NCI-H345 treated with DMSO at 0.1 percent for 48 hours (cell line): ENCODE measurements around the gene SNX9.
A peak's percentile ranks its signal among the peaks of the same experiment; 100 is the strongest.
"Not testable (repeated sequence)": the region's sequence is repeated elsewhere in the genome, so short reads cannot be mapped to it uniquely, and the experiment has no call there.

ENCODE experiments used
- DNase-seq: peaks from one replicate; lab custom pipeline; 2025; ENCODE audit not compliant: unreplicated experiment; lab: John Stamatoyannopoulos, UW

Gene SNX9

DNA sequence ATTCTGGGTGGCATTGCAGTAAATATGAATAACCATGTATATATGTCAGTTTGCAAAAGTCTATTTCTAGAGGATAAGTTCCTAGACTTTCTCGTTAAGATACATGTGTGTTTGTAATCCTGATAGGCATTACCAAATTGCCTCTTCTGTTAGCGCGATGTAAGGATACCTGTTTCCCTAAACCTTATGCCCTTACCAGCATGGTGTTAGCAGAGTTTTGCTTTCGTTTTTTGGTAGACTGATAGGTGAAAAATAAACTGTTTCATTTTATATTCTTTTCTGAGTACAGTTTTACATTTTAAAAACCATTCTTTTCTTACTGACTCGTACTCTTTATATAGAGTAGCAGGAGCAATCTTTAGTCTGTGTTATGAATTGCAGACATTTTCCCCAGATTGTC is 32.3 kb downstream of the SNX9 start:
- no peak for DNase-seq

DNA sequence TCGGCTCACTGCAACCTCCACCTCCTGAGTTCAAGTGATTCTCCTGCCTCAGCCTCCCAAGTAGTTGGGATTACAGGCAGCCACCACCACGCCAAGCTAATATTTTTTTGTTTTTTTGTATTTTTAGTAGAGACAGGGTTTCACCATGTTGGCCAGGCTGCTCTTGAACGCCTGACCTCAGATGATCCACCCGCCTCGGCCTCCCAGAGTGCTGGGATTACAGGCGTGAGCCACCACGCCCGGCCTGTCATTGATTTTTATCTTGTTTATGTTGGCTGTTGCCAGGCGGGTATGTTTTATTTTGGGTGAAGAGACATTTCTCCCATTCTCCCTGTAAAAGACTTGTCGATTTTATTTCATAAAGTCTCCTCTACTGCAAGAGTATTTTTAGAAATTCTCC is 32.8 kb downstream of the SNX9 start:
- not testable (repeated sequence) for DNase-seq

DNA sequence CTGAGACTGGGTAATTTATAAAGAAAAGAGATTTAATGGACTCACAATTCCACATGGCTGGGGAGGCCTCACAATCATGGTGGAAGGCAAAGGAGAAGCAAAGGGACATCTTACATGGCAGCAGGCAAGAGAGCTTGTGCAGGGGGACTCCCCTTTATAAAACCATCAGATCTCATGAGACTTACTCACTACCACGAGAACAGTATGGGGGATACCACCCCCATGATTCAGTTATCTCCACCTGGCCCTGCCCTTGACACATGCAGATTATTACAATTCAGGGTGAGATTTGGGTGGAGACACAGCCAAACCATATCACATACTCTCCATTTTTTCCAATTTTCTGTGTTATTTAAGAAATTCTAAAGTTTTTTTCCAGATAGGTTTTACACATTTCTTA is 35.6 kb downstream of the SNX9 start:
- not testable (repeated sequence) for DNase-seq

DNA sequence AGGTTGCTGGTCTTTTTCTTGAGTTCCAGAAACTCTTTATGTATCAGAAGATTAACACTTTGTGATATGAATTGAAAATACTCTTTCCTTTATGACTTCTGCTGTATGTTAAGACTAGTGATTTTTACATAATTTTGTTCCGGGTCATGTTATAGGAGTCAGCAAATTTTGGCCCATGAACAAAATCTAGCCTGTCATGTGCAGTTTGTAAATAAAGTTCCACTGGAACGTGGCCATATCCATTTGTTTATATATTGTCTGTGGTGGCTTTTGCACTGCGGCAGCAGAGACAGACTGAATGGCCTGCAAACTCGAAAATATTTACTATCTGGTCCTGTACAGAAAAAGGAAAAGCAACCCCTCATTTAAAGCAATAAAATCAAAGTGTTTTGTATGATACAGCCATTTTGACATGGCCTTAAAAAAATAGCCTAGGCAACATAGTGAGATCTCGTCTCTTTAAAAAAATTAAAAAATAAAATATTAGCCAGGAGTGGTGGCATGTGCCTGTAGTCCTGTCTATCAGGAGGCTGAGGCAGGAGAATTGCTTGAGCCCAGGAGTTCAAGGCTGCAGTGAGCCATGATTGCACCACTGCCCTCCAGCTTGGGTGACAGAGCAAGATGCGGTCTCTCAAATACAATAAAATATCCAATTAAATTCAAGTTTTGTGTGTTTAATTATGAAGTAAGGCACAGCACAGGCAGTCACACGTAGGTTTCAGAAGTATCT is 36.9 kb downstream of the SNX9 start:
- DNase-seq, result no peak

DNA sequence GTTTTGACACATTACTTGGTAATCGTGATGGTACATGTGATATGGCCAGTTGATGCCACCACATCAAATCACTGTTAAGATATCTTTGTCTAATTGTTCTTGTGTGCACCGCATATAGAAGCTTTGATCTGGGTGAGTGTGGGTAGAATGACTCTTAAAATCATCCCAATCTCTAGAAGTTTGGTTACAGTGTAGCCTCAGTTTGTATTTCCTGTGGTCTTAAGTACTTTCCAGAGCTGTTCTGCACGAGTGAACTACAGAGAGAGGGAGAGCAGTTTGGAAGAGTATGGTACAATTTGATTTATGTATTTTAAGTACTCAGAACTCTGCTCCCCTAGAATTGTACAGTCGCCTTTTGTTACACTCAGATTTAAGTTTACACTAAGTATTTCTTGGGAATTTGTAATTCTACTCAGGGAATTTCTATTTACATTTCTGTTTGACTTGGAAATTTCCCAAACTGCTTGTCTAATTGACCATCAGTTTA is 37.5 kb downstream of the SNX9 start:
- no peak for DNase-seq

DNA sequence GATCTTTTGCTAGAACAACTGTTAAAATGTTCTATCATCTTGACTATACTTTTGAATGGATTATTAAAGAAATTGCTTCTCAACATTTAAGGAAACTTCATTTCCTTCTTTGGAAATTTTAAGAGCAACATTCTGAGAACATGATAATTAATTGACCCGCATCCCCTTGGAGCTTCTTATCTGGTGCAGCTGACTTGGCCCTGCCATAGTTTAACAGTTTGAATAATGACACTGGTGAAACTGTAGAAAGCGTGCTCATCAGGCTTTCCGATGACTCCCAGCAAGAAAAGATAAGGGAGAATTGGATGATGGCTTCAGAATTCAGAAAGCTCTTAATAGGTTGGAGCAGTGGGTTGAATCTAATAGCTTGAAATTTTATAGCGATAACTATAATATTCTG is 38.1 kb downstream of the SNX9 start:
- no peak for DNase-seq

DNA sequence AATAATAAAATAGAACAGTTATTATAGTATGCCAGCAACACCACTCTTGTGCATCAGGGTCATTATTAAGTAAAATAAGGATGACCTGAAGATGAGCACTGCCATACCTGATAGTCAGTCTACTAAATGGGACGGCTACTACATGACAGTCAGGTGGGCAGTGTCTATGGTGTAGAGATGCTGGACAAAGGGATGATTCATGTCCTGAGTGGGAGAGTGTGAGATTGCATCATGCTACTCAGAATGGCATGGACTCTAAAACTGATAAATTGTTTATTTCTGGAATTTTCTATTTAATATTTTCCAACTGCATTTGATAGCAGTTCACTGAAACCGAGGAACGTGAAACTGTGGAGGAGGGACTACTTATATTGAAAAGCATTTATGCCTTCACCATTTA is 38.8 kb downstream of the SNX9 start:
- DNase-seq, result no peak

DNA sequence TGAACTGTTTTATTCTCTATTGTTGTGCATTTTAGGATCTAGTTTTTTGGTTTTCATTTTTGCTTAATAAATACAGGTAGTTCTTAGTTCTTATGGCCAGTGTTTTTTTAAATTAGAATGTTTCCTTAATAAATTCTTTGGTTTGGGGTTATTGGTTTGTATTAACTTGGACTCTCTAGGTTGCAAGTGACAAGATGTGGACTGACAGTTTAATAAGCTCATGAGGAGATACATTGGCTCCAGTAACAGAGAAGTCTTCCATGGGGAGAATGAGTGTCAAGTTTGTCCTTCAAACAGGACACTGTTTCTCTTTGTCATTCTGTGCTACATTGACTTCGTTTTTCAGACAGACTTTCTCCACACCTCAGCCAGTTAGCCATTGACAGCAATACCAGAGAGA is 39.7 kb downstream of the SNX9 start:
- DNase-seq, result no peak

DNA sequence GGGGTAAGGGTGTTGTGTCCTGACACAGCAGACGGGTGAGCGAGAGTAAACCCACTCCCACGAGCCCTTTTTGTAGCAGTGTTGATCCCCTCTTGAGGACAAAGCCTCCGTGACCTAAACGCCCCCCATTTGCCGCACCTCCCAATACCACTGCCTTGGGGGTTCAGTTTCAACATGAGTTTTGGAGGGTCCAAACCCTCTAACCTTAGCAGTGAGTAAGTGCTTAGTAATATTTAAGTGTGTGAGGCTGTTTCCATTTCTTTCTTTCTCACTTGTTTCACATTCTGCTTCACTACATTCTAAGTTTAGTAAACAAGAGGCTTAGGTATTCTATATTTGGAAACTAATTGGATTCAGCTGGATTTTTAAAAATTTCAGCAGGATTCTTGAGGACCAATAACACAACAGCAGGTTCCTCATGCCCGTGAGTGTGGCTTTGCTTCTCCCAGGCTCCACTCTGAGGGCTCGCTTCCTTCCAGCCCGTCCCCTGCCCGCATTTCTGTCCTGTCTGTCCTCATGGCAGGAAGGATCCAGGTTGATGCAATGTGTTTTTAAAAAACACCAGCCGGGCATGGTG is 41.2 kb downstream of the SNX9 start:
- DNase-seq, result no peak

DNA sequence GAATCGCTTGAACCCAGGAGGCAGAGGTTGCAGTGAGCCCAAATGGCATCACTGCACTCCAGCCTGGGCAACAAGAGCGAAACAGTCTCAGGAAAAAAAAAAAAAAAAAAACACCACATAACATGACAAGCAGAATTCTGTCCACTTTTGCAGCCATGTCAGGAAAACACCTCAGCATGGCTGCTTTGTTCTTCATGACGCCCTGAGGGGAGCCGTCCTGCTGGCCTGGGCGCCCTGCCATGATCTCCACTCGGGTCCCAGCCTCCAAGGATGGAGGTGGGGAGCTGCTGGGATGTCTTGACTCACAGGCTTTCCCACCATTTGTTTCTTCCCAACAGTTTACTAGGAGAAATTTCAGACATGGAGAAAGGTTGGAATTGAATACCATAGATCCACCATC is 42.2 kb downstream of the SNX9 start:
- no peak for DNase-seq

DNA sequence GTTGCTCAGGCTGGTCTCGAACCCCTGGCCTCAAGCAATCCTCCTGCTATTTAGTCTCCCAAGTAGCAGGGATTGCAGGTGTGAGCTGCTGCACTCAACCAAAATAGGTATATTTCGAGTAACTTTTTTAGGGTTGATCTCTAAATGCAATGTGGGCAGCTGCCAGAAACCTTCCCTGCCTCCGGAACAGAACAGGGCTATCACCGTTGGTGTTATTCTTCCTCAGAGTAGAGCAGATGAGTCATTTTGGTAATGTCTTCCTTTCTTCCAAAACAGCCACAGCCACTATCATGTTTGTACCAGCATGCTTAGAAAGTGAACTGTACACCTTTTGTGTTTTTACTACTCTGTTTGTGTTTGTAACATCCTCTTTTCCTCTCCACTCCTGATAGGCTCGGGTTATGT is 44.1 kb downstream of the SNX9 start:
- no peak for DNase-seq

DNA sequence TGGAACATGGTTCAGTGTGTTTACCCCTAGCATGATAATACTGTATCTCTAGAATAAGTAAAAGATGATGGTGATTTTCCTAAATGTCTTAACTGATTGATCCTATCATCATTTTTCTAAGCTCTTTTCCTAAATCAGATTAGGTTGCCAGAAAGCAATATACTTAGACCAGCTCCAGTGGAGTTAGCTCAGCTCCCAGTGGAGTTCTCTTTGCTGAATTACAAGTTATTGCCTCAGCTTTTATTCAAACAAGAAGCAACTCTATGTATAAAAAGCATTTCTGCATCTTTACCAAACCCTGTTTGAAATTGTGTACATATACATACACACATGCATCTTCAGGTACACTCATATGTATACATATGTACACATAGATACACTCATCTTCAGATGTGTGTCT is 44.9 kb downstream of the SNX9 start:
- no peak for DNase-seq

DNA sequence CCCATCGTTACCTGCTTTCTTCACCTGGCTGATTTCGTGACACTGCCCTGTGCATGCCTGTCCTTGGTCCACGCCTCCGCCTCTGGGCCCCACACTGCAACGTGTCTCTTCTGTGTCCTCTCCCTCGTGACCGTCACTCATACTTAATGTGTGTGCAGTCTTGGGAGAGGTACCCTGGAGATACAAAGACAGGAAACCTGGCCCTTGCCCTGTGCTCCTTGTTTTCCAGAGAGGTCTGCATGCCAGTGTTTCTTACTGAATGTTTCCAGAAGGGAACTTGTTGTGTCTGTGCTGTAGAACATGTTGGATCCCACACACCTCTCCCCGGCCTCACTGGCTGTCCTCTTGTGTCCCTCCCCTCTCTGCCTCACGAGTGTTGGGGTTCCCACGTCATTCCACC is 45.8 kb downstream of the SNX9 start:
- no peak for DNase-seq

DNA sequence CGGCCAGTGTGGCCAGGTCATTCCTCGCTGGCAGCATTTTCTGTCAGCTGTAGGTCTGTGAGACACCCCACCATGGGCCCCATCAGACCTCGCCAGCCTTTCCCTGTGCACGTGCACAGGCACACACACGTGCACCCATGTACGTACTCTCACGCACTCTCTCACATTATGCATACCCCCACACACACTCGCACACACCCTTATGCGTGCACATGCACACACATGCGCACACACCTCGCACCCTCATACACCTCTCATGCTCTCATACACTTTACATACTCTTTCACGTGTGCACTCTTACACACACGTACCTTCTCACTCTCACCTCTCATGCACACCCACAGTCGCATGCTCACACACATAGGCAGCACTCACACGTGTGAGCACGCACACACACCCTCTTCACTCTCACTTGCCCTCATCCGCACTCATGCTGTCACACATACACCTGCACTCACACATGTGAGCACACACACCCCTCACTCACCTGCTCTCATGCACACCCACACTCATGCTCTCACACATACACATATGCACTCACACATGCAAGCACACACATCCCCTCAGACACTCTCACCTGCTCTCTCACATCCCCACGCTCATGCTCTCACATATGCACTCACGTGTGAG is 46.7 kb downstream of the SNX9 start:
- no peak for DNase-seq

DNA sequence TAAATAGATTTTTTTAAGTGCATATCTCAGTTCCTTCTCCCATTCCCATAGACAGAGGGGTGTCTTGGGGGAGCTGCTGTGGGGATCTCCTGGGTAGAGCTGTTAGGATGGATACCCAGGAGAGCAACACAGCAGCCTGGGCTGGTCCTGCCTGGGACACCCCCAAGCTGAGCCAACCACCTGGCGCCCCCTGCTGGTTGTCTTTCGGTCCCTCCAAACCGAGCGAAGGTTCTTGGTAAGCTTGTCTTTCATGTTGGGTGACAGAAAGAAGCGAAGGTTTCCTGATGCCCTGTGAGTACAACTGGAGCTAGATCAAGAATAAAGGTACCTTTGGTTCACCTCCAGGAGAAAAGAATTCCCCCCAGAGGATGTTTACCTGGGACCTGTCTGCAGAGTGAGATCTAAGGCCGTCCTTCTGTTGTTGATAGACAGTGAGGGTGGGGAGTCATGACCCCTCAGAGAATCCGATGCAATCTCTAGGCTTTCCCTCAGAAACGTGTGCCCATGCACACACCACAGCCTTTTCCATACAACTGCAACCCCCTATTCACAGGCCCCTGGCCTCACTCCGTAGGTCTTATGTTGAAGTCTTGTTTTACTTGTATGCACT is 50.8 kb downstream of the SNX9 start:
- peak; percentile 39 for DNase-seq

DNA sequence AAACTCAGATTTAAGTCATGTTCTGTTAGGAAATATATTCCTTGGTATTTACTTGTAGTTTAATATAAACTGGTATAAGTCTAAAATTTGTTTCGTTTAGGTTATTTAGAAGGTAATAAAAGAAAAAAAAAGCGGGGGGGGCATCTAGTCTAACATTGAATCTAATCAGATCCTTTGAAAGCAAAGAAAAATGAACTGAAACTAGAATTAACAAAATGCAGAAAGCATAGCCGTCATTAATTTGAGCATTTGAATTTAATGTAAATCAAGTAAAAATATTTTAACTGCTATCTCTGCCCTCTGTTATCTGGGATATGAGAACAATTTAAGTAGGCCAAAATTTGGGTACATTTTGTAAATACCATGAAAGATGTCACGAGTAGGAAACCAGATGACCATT is 54.1 kb downstream of the SNX9 start:
- no peak for DNase-seq

DNA sequence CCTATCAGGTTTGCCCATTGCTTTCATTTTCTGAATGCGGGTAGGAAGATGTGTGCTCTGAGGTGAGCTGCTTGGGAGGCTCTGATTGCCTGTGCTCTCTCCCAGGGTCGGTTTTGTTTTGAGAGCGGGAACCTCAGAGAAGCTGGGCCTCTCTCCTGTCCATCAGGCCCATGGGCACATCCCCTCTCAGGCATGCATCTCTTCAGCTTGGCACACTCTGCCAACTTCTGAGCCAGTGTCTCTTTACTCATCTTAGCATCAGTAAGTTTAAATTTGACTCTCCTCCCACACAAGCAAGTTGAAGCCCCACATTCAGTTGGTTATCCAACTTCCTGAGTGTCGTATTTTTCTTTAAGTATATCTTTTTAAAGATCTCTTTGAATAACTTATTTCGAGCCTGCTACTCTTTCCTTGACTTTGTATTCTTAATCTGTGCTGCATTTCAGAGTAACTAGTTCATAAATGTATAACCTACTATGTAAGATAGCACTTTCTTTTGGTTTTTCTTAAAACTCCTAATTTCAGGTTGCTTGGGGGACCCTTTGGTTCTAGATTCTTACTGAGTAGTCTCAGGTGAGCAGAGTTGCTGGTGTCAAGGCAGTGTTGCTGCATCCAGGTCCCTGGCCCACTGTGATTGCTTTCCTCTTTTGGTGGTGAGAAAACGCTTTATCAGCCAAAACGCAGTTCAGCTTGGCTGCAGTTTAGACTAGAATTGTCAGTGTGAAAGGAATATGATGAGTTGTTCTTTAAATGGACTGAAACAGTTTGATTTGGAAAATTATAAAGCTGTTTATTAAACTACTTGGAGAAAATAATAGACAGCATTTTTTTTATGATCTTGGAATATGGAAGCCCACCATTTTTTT is 54.8 kb downstream of the SNX9 start:
- DNase-seq, result no peak

DNA sequence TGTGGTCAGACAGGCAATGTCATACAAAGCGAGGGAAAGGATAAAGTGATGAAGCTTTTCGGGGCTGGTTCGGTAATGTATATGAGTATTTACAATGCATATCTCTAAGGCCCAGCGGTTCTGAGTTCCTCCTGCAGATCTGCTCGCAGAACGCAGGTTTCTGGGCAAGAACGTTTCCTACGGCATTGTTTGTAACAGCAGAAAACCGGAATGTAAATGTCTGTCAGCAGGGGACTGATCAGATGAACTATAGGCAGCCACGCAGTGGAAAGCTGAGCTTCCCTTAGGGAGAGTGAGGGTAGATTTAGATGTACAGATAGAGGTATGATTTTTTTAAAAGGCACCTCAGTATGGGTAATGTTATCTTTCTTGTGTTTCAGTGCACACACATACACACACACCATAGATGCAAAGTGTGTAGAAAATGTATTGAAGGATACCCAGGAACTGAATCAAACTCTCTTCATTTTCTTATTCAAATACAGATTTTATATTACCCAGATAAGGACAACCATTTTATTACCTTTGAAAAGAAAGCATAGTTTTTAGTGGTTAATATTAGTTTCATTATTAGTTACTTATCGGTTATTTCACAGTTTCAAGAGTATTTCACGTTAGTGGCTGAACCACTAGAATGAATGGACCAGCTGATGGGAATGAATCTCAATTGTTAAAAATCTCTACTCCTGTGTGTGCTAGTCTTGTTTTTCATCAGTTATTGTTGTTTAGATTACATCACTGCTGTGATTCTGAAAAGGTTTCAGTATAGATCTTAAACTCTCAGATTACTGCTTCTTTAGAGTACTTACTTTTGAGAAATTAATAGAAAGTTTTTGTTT is 56.2 kb downstream of the SNX9 start:
- DNase-seq, result no peak

DNA sequence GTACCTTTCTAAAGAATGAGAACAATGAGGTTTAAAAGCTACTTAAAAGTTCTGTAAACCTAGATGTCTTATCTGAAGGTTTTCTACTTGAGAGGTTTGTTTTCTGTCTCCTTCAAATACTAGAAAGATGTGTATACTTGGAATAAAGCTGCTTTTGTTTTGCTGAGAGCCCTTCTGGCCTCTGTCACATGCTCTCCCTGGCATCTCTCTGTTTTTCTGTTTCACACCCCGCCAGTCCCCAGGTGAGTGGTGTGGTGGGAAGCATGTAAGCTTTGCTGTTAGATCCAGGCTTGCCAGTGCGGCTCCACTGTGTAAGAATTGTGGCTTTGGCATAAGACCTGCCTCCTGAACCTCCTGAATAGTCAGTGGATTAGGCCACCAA is 56.8 kb downstream of the SNX9 start:
- DNase-seq, result no peak

DNA sequence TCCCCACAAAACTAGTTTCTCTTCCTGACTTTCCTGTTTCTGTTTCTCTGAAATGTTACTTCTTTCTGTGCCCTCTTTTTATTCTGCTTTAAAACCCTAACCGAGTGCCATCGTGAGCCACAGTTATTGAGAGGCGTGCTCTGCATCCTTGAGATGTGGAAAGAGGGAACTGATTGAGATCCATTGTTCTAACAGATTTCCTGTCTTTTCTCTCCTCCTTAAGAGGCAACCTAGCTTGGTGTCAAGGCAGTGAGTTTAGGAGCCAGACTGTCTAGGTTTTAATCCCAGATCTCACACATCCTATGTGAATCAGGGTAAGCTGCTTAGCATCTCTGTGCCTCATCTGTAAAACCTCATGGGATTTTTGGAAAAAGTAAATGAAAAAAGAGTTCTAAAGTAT is 57.5 kb downstream of the SNX9 start:
- no peak for DNase-seq
